Measurements from ENCODE around the gene GALNT14.

DNA sequence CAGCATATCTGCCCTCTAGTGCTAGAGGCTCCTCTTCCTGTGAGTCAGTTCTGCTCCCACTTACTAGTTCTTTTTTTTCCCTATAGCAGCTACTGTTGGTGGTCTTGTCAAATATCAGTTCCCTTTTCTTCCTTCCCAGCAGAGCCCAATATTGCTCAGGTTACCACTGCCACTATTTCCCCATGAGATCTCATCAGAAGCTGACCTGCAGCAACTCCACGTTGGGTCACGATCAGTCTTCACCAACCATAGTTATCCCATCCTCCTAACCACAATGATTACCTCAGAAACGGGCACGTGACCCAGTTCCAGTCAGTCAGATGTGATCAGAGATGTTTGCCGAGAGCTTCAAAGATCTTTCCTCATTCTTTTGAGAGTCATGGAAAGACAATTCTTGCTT lies 271.3 kb downstream of the GALNT14 start:
- no peak for TF ChIP-seq POLR2A (IDR thresholded peaks at IDR 0.05)
- TF ChIP-seq, protein P1, sequence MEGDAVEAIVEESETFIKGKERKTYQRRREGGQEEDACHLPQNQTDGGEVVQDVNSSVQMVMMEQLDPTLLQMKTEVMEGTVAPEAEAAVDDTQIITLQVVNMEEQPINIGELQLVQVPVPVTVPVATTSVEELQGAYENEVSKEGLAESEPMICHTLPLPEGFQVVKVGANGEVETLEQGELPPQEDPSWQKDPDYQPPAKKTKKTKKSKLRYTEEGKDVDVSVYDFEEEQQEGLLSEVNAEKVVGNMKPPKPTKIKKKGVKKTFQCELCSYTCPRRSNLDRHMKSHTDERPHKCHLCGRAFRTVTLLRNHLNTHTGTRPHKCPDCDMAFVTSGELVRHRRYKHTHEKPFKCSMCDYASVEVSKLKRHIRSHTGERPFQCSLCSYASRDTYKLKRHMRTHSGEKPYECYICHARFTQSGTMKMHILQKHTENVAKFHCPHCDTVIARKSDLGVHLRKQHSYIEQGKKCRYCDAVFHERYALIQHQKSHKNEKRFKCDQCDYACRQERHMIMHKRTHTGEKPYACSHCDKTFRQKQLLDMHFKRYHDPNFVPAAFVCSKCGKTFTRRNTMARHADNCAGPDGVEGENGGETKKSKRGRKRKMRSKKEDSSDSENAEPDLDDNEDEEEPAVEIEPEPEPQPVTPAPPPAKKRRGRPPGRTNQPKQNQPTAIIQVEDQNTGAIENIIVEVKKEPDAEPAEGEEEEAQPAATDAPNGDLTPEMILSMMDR (IDR thresholded peaks at IDR 0.05), result no peak
